Gastrocnemius medialis (tissue), 4 donors: ENCODE results near the gene SNAP47.

Experiments
- CTCF ChIP-seq, 5 experiments: fragments of 450-650 bp in 3 of 5; fragments of 200-600 bp in 2 of 5; sonication (generic) in 2 of 5; IDR thresholded peaks in 4 of 5; conservative IDR thresholded peaks in 1 of 5; 1 replicate in 4 of 5; 2 replicates in 1 of 5; pipeline ENCODE4 v1.5.1; 2016 to 2019; ENCODE audit warnings: antibody characterized with exemption in 5 of 5, mild to moderate bottlenecking in 3 of 5, moderate library complexity in 3 of 5
- POLR2A ChIP-seq, 2 donors: fragments of 450-650 bp; IDR thresholded peaks; one replicate each; pipeline ENCODE4 v1.6.1; 2017; ENCODE audit warnings: antibody characterized with exemption in 2 of 2, mild to moderate bottlenecking in 2 of 2, moderate library complexity in 2 of 2

- TF ChIP-seq CTCF (IDR thresholded peaks at IDR 0.05 in 4 of 5, conservative IDR thresholded peaks at IDR 0.05 in 1 of 5) (no peak), POLR2A (IDR thresholded peaks at IDR 0.05) (no peak)
Measured at GRCh38 chr1:227753999-227754711, 18.9 kb downstream of the SNAP47 start.
